Measurements from ENCODE around the gene CDC42SE2.

GRCh38 chr5:131226899-131227298 is 37.0 kb upstream of the CDC42SE2 start:
- TF ChIP-seq CTCF (IDR thresholded peaks at IDR 0.05; ENCODE audit: low read depth, low read length), result no peak
- no peak for TF ChIP-seq POLR2A (IDR thresholded peaks at IDR 0.05; ENCODE audit: extremely low read depth, insufficient read length)
- TF ChIP-seq, protein P1, sequence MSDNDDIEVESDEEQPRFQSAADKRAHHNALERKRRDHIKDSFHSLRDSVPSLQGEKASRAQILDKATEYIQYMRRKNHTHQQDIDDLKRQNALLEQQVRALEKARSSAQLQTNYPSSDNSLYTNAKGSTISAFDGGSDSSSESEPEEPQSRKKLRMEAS (IDR thresholded peaks at IDR 0.05; ENCODE audit: low read depth, low read length), result no peak

Data from NB4 (cell line).